Adrenal gland (tissue), 5 donors: ENCODE data around the gene EPHA5.

ENCODE experiments used
- POLR2A ChIP-seq, 2 donors: fragments of 450-650 bp; IDR thresholded peaks; one replicate each; pipeline ENCODE4 v1.6.1; 2017; ENCODE audit warnings: antibody characterized with exemption in 2 of 2, mild to moderate bottlenecking in 2 of 2, moderate library complexity in 1 of 2
- TF ChIP-seq, protein P1 (sequence below), 6 experiments: fragments of 450-650 bp in 4 of 6; fragments of 200-600 bp in 2 of 6; sonication (generic) in 1 of 6; IDR thresholded peaks; 1 replicate in 5 of 6; 2 replicates in 1 of 6; pipeline versions ENCODE4 v1.5.1 to v1.8.0; 2016 to 2021; ENCODE audit warnings: antibody characterized with exemption in 6 of 6, mild to moderate bottlenecking in 2 of 6, moderate library complexity in 1 of 6
- donor health status: DM: no; HTN: no; CAD: no.

DNA sequence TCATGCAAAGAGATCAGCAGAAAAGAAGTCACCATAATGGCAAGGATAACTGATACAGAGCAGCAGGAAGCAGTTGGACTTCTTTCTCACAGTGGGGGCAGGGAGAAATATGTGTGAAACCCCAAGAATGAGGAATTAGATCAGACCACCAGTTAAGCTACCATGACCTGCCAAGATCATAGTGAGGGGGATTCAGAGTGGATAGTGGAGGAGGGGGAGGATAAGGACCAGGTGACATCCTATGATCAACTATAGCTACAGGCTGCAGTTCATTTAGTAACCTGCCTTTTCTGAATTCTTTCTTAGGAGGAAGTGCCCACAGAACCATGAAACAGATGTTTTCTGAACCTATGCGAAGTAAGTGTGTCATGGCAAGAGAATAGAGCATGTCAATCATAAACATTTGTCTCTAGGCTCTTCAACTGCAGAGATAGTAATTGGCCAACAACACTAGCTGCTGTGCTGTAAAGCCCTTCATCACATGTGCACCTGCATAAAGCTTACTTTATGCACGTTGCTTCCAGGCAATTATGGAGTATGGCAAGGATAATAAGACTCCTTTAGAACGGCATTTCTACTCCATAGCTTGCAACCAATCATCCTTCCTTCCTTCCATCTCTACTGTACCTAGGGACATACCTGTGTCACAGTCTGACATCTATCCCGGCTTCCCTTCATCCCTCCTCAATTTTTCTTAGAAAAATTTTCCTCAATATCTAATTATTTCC is 329.7 kb downstream of the EPHA5 start:
- TF ChIP-seq, protein P1, sequence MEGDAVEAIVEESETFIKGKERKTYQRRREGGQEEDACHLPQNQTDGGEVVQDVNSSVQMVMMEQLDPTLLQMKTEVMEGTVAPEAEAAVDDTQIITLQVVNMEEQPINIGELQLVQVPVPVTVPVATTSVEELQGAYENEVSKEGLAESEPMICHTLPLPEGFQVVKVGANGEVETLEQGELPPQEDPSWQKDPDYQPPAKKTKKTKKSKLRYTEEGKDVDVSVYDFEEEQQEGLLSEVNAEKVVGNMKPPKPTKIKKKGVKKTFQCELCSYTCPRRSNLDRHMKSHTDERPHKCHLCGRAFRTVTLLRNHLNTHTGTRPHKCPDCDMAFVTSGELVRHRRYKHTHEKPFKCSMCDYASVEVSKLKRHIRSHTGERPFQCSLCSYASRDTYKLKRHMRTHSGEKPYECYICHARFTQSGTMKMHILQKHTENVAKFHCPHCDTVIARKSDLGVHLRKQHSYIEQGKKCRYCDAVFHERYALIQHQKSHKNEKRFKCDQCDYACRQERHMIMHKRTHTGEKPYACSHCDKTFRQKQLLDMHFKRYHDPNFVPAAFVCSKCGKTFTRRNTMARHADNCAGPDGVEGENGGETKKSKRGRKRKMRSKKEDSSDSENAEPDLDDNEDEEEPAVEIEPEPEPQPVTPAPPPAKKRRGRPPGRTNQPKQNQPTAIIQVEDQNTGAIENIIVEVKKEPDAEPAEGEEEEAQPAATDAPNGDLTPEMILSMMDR (IDR thresholded peaks at IDR 0.05), result no peak
- no peak for TF ChIP-seq POLR2A (IDR thresholded peaks at IDR 0.05)
